Frontal cortex (tissue), 4 donors: ENCODE results near the gene TBC1D12. TPM values are rescaled to one million over a fixed set of nuclear protein-coding genes. Genes with fewer than 3 reads are reported as not detected.
"Not testable (repeated sequence)": the region's sequence is repeated elsewhere in the genome, so short reads cannot be mapped to it uniquely, and the experiment has no call there.

Experiments used
- DNase-seq, 2 donors: peaks; one replicate each; pipeline ENCODE4 v3.0.0; 2012; ENCODE audit warnings: low spot score in 2 of 2
- FAIRE-seq: peaks from 2 replicates; lab custom pipeline; 2012; peaks lifted over from hg19 to GRCh38; lab: Jason Lieb, UNC
- total RNA-seq: library from RNA; depleted of rRNA; stranded (reverse); fragments of >200 nt; gene quantifications from one replicate; pipeline ENCODE4 v1.2.3, GENCODE V29; 2014
- donor health status: control.
- donor health status: control.
- donor health status: control.

TBC1D12 gene
- 57.5 TPM for total RNA-seq

- FAIRE-seq (no peak), DNase-seq (peak; percentile 89)
Measured at GRCh38 chr10:94402204-94402842, at the start of gene TBC1D12. TSS of gene TBC1D12 (plus strand) at chr10:94402541. CDS start at chr10:94402614, 73 bp downstream.

GRCh38 chr10:94353336-94353735 is 49.0 kb upstream of the TBC1D12 start:
- FAIRE-seq, result no peak
- DNase-seq, result no peak

- DNase-seq (no peak), FAIRE-seq (no peak)
Measured at GRCh38 chr10:94355841-94356240, 46.5 kb upstream of the TBC1D12 start.

- DNase-seq (no peak), FAIRE-seq (no peak)
Measured at GRCh38 chr10:94357193-94357592, 45.1 kb upstream of the TBC1D12 start.

- DNase-seq, result no peak
- no peak for FAIRE-seq
Measured at GRCh38 chr10:94358480-94358879, 43.9 kb upstream of the TBC1D12 start.

GRCh38 chr10:94361171-94361794 is 41.1 kb upstream of the TBC1D12 start:
- FAIRE-seq (no peak), DNase-seq (no peak)

- no peak for FAIRE-seq
- peak; percentile 76 to 89 for DNase-seq
Measured at GRCh38 chr10:94362360-94363250, 39.7 kb upstream of the TBC1D12 start, which contains the start of gene NOC3L. TSS of gene NOC3L (minus strand) at chr10:94362939. CDS start at chr10:94362838, 101 bp downstream.

- FAIRE-seq, result no peak
- no peak for DNase-seq
Measured at GRCh38 chr10:94363251-94363565, 39.1 kb upstream of the TBC1D12 start.

DNA sequence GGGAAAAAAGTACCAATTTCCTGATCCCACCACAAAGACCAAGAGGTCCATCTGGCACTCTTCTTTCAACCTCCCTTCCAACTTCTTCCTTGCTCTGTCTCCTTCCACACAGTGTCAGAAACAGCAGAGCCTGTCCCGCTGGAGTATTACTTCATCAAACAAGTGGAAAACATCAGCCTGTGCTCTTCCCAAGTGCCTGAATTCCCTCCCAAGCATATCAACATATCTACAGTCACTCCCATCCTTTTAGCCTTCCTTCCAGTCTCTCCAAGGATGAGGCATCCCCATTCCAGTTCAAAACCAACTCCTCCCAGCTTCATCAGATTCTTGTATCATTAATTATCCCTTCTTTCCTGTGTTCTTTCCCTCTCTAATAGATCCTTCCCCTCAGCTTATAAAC is 37.9 kb upstream of the TBC1D12 start:
- FAIRE-seq, result no peak
- DNase-seq, result no peak

DNA sequence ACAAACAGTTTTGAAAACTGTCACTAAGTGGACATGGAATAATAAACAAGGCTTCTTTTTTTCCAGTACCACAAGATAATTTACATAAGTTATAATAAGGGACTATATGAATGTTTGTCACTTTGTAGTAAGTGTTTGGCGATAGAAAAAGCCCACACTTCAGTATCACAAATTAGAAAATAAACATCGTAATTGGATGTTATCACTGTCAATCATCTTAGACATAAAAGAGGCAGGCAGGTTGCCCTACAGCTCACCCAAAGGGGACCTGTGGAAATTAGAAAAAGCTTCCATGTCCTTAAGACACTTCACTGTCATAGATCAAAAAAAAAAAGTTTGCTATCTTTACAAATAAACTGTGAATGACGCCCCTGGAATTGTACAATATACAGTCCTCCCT is 36.0 kb upstream of the TBC1D12 start:
- FAIRE-seq, result no peak
- no peak for DNase-seq

- peak in 1 of 2 donors; percentile 29 for DNase-seq
- peak; percentile 88 for FAIRE-seq
Measured at GRCh38 chr10:94370501-94370900, 31.8 kb upstream of the TBC1D12 start.

DNA sequence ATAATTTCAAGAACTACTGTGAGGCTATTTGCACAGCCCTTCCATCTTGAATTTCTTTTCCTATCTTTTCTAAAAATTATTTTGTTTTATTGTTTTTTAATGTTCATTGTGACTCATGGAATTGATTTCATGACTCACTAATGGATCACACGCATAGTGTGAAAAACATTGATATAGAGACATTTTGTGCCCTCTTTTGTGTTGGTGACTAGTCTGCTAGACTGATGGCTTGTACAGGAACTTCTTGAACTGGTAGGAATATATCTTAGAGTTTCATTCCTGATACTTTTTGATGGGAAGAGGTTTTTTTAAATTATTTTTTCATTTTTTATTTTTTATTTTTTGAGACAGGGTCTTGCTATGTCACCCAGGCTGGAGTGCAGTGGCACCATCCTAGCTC is 27.0 kb upstream of the TBC1D12 start:
- FAIRE-seq (no peak), DNase-seq (no peak)

GRCh38 chr10:94376865-94377264 is 25.5 kb upstream of the TBC1D12 start:
- no peak for FAIRE-seq
- no peak for DNase-seq

GRCh38 chr10:94383530-94383929 is 18.8 kb upstream of the TBC1D12 start:
- no peak for FAIRE-seq
- no peak for DNase-seq

GRCh38 chr10:94385733-94386132 is 16.6 kb upstream of the TBC1D12 start:
- DNase-seq, FAIRE-seq: not testable (repeated sequence)

GRCh38 chr10:94392117-94392516 is 10.2 kb upstream of the TBC1D12 start:
- not testable (repeated sequence) for FAIRE-seq, DNase-seq

DNA sequence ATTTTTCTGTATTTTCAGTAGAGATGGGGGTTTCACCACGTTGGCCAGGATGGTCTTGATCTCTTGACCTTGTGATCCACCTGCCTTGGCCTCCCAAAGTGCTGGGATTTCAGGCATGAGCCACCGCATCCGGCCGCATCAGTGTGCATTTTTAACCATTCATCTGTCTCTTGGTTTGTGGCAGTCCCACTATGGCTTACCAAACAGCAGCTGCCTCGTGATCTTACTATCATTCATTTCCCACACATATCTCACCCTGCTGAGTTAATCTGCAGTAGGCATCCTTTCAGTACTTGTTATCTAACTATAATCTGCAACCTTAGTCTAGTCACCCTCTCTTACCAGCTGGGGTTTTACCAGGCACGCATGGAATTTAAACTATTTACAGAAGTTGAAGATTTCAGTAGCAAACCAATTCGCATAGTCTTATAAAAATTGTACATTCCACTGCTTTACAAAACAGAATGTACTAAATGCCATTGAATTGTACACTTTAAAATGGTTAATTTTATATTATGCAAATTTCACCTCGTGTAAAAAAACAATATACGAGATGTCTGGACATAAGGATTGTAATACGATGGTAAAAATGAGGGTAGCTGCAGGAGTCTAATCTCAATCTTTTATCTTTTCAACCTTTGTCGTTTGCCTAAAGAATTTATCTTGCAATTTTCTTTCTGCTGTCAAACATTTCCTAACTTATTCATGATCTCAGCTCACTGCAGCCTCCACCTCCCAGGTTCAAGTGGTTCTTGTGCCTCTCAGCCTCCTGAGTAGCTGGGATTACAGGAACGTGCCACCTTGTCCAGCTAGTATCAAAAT is 4.6 kb upstream of the TBC1D12 start:
- FAIRE-seq (no peak), DNase-seq (no peak)

GRCh38 chr10:94398762-94399161 is 3.6 kb upstream of the TBC1D12 start:
- DNase-seq (no peak), FAIRE-seq (no peak)

- DNase-seq, result peak; percentile 43 to 65
- FAIRE-seq, result no peak
Measured at GRCh38 chr10:94402843-94403379, 570 bp downstream of the TBC1D12 start.
